Measurements from ENCODE around the gene EEFSEC. TPM values are rescaled to one million over a fixed set of nuclear protein-coding genes. Genes with fewer than 3 reads are reported as not detected.

The EEFSEC gene
- total RNA-seq, 1 experiment from 2014 or later = 9.5 TPM

- Histone ChIP-seq H3K4ac (ENCODE audit: low read depth, low read length) (no peak overlapping the region), H3K79me1 (ENCODE audit: insufficient read depth, low read depth, low read length, poor library complexity, severe bottlenecking) (no peaks in the 10 kb centered on the region), H3K9ac (ENCODE audit: extremely low read depth, insufficient read length, low read length) (no peak overlapping the region), H3K23ac (ENCODE audit: insufficient read length, low read depth, low read length) (no peak overlapping the region), H2BK12ac (ENCODE audit: insufficient read length, low read depth, low read length) (no peak overlapping the region), H2AFZ (ENCODE audit: low read length) (no peak overlapping the region), H3K18ac (ENCODE audit: insufficient read length, low read depth, low read length) (no peak overlapping the region), H3K27ac (ENCODE audit: insufficient read length, low read depth, low read length) (no peak overlapping the region), H3K14ac (ENCODE audit: insufficient read depth, low read length) (no peak overlapping the region), H3K4me2 (ENCODE audit: insufficient read depth, insufficient read length, low read length) (no peak overlapping the region), H3K4me1 (ENCODE audit: insufficient read depth, low read length) (no peaks in the 10 kb centered on the region; the same call in 1 of the 2 replicates), H3K56ac (ENCODE audit: insufficient read length, low read depth, low read length) (no peak overlapping the region), H4K91ac (ENCODE audit: insufficient read length, low read depth, low read length) (no peak overlapping the region), H2BK120ac (ENCODE audit: low read depth, low read length, poor library complexity, severe bottlenecking) (no peak overlapping the region), H2AK5ac (ENCODE audit: insufficient read length, low read length) (no peak overlapping the region), H2BK20ac (ENCODE audit: low read depth, low read length, poor library complexity, severe bottlenecking) (no peak overlapping the region), H4K8ac (replicated peaks; ENCODE audit: insufficient read length, low read depth, low read length) (no peak overlapping the region), H3K23me2 (ENCODE audit: insufficient read length, low read depth, low read length, poor library complexity, severe bottlenecking) (peaks cover 4% of the 10 kb centered on the region), H2BK5ac (ENCODE audit: insufficient read length, low read length) (no peak overlapping the region), H4K20me1 (ENCODE audit: control insufficient read depth, insufficient read depth, insufficient read length) (no peaks in the 10 kb centered on the region), H3K79me2 (ENCODE audit: insufficient read depth, low read length) (no peaks in the 10 kb centered on the region), H3K27me3 (ENCODE audit: insufficient read depth, low read length) (peaks cover 7% of the 10 kb centered on the region; the same call in 1 of the 2 replicates), H4K5ac (ENCODE audit: insufficient read length, low read depth, low read length) (no peak overlapping the region), H3T11ph (ENCODE audit: low read length) (no peak overlapping the region), H2BK15ac (ENCODE audit: low read depth, low read length) (no peak overlapping the region), H3K9me3 (ENCODE audit: control insufficient read depth, low read depth, low read length) (no peaks in the 10 kb centered on the region)
- WGBS (ENCODE audit: extremely low coverage, insufficient read length, low lambda C conversion rate) = no CpG with 5 or more reads among the region's 3 CpGs
- TF ChIP-seq CTCF (conservative IDR thresholded peaks at IDR 0.05) = no peak
- Mint-ChIP-seq H3K27ac (no peak overlapping the region), H3K36me3 (ENCODE audit: insufficient read depth in 1 of 3, low read depth in 3 of 3) (peaks cover 0 to 4% (median 3%) of the 10 kb centered on the region in 3 experiments; a peak in 2 of 7 replicates), H3K4me3 (no peak overlapping the region), H3K27me3 (ENCODE audit: low read depth) (peaks cover 47% of the 10 kb centered on the region), H3K4me1 (peaks cover 11 to 15% of the 10 kb centered on the region in 2 experiments), H3K9me3 (peaks cover 0 to 4% of the 10 kb centered on the region in 2 experiments; a peak in 1 of 5 replicates)
- DNase-seq = no peak
Measured at GRCh38 chr3:128422762-128423524, 269.7 kb downstream of the EEFSEC start.
